IPS DF 4.7 (cell line): ENCODE measurements around the gene CRYBA2.

Experiments
- DNase-seq: peaks from one replicate; pipeline ENCODE4 v3.0.0-alpha.2; 2013; ENCODE audit warnings: low spot score; ENCODE audit errors: extremely low read depth

CRYBA2 gene

GRCh38 chr2:218982586-218983262 is 10.5 kb downstream of the CRYBA2 start:
- no peak for DNase-seq

GRCh38 chr2:218981881-218982585 is 11.2 kb downstream of the CRYBA2 start:
- no peak for DNase-seq

GRCh38 chr2:218981390-218981880 is 11.8 kb downstream of the CRYBA2 start:
- no peak for DNase-seq

- no peak for DNase-seq
Measured at GRCh38 chr2:218980735-218981389, 12.4 kb downstream of the CRYBA2 start.

- DNase-seq = no peak
Measured at GRCh38 chr2:218979846-218980734, 13.1 kb downstream of the CRYBA2 start.

GRCh38 chr2:218975060-218975777 is 18.0 kb downstream of the CRYBA2 start:
- no peak for DNase-seq

- no peak for DNase-seq
Measured at GRCh38 chr2:218970894-218971293, 22.3 kb downstream of the CRYBA2 start.

- no peak for DNase-seq
Measured at GRCh38 chr2:218964041-218964771, 29.0 kb downstream of the CRYBA2 start.

GRCh38 chr2:218963601-218964000 is 29.6 kb downstream of the CRYBA2 start:
- no peak for DNase-seq

- peak; percentile 96 for DNase-seq
Measured at GRCh38 chr2:218962859-218963492, 30.2 kb downstream of the CRYBA2 start.

- DNase-seq = no peak
Measured at GRCh38 chr2:218961651-218962570, 31.3 kb downstream of the CRYBA2 start.

- no peak for DNase-seq
Measured at GRCh38 chr2:218961229-218961628, 32.0 kb downstream of the CRYBA2 start.

- DNase-seq = no peak
Measured at GRCh38 chr2:218960309-218961165, 32.7 kb downstream of the CRYBA2 start.

GRCh38 chr2:218959761-218960308 is 33.4 kb downstream of the CRYBA2 start:
- no peak for DNase-seq

GRCh38 chr2:218959141-218959731 is 34.0 kb downstream of the CRYBA2 start, which contains the start of gene CDK5R2:
Gene CDK5R2, plus strand, starts transcription at chr2:218959666. Its CDS starts 155 bp downstream, at chr2:218959821.
- DNase-seq = no peak

- DNase-seq = no peak
Measured at GRCh38 chr2:218958276-218958675, 34.9 kb downstream of the CRYBA2 start.

GRCh38 chr2:218957671-218958070 is 35.6 kb downstream of the CRYBA2 start:
- DNase-seq = no peak
